CD4-positive, alpha-beta memory T cell (primary cell): ENCODE results near the gene RASA3. TPM values are rescaled to one million over a fixed set of nuclear protein-coding genes. Genes with fewer than 3 reads are reported as not detected.

Experiments
- CTCF ChIA-PET: fragments of 350-600 bp; sonication (Branson Sonifier 250); formaldehyde crosslinking; loops from one replicate; lab custom pipeline; 2021; ENCODE audit warnings: inconsistent platforms; ENCODE audit not compliant: partially characterized antibody; lab: Charles Lee
- POLR2A ChIA-PET: fragments of 350-600 bp; sonication (Branson Sonifier 250); formaldehyde crosslinking; loops from one replicate; lab custom pipeline; 2021; ENCODE audit not compliant: partially characterized antibody; lab: Charles Lee
- DNase-seq, 5 donors: peaks; one replicate each; pipeline versions ENCODE4 v3.0.0 to v3.0.0-alpha.2; 2020 to 2022; ENCODE audit warnings: mixed read lengths in 1 of 5
- H3K27ac ChIP-seq: one replicate; pipeline ENCODE4 v1.7.0; 2013; ENCODE audit warnings: low read depth, low read length
- H3K27me3 ChIP-seq: 2 replicates; pipeline ENCODE4 v1.7.0; 2013; ENCODE audit warnings: mild to moderate bottlenecking, low read length, moderate library complexity; ENCODE audit not compliant: insufficient read depth
- H3K36me3 ChIP-seq: 2 replicates; pipeline ENCODE4 v1.7.0; 2013; ENCODE audit warnings: mild to moderate bottlenecking, low read length, moderate library complexity; ENCODE audit not compliant: insufficient read depth
- H3K4me1 ChIP-seq: 2 replicates; pipeline ENCODE4 v1.7.0; 2013; ENCODE audit warnings: mild to moderate bottlenecking, low read length, moderate library complexity; ENCODE audit not compliant: insufficient read depth
- H3K4me3 ChIP-seq, 2 donors: one replicate each; pipeline ENCODE4 v1.7.0; 2013; ENCODE audit warnings: low read length in 2 of 2, mild to moderate bottlenecking in 1 of 2
- H3K9me3 ChIP-seq, 2 donors: one replicate each; pipeline ENCODE4 v1.7.0; 2013; ENCODE audit warnings: low read length in 2 of 2, control low read depth in 1 of 2; ENCODE audit not compliant: control insufficient read depth in 1 of 2
- H3K27ac Mint-ChIP-seq, 7 donors: one replicate each; pipeline ENCODE4 v1.8.0; 2020 to 2021; ENCODE audit warnings: mixed read lengths in 7 of 7, mild to moderate bottlenecking in 6 of 7, inconsistent platforms in 3 of 7, moderate library complexity in 3 of 7
- H3K27me3 Mint-ChIP-seq, 2 donors: one replicate each; pipeline ENCODE4 v1.8.0; 2020 to 2021; ENCODE audit warnings: mixed read lengths in 2 of 2
- H3K36me3 Mint-ChIP-seq, 2 donors: one replicate each; pipeline ENCODE4 v1.8.0; 2020 to 2021; ENCODE audit warnings: mixed read lengths in 2 of 2, inconsistent platforms in 1 of 2, mild to moderate bottlenecking in 1 of 2
- H3K4me1 Mint-ChIP-seq, 4 donors: one replicate each; pipeline ENCODE4 v1.8.0; 2020 to 2021; ENCODE audit warnings: mixed read lengths in 4 of 4, mild to moderate bottlenecking in 1 of 4
- H3K4me3 Mint-ChIP-seq, 8 donors: one replicate each; pipeline ENCODE4 v1.8.0; 2020 to 2021; ENCODE audit warnings: mixed read lengths in 8 of 8, mild to moderate bottlenecking in 7 of 8, moderate library complexity in 6 of 8, inconsistent platforms in 3 of 8
- H3K9me3 Mint-ChIP-seq, 8 donors: one replicate each; pipeline ENCODE4 v1.8.0; 2020 to 2021; ENCODE audit warnings: mixed read lengths in 8 of 8, mild to moderate bottlenecking in 5 of 8, inconsistent platforms in 3 of 8, moderate library complexity in 1 of 8
- intact Hi-C: fragments of 100-400 bp; cut with micrococcal nuclease; formaldehyde crosslinking; loops from one replicate; pipeline ENCODE4 v1.15.1; 2023
- polyA plus RNA-seq, 2 donors: library from polyadenylated mRNA; unstranded; fragments of 300-500 nt; fragmentation: Illumina TruSeq; gene quantifications; one replicate each; pipeline ENCODE4 v1.2.3, GENCODE V29; 2021
- total RNA-seq, 2 experiments: library from RNA; stranded (reverse); gene quantifications; one replicate each; pipeline ENCODE4 v1.2.3, GENCODE V29; 2021

Gene RASA3
- total and polyA plus RNA-seq, 4 experiments from 2014 or later: 65.5 to 174 (median 156) TPM

GRCh38 chr13:113965383-113965874, 167.0 kb downstream of the RASA3 start:
- POLR2A ChIA-PET: no interaction called here
- Histone ChIP-seq H3K4me3 (no peak overlapping the region), H3K36me3 (peaks cover 12% of the 10 kb centered on the region), H3K9me3 (no peaks in the 10 kb centered on the region), H3K4me1 (no peaks in the 10 kb centered on the region), H3K27me3 (no peaks in the 10 kb centered on the region), H3K27ac (no peak overlapping the region)
- H3K27me3 Mint-ChIP-seq: no peaks in the 10 kb centered on the region
- DNase-seq: no peak
- H3K36me3 Mint-ChIP-seq: peaks cover 16 to 26% of the 10 kb centered on the region in 2 donors
- H3K9me3 Mint-ChIP-seq: peaks cover 0 to 8% (median 0%) of the 10 kb centered on the region in 8 donors
- H3K4me1 Mint-ChIP-seq: peaks cover 0 to 4% (median under 1%) of the 10 kb centered on the region in 4 donors
- H3K4me3 Mint-ChIP-seq: no peak overlapping the region
- intact Hi-C loops: no loop called here
- H3K27ac Mint-ChIP-seq: no peak overlapping the region
- CTCF ChIA-PET: no interaction called here

DNA sequence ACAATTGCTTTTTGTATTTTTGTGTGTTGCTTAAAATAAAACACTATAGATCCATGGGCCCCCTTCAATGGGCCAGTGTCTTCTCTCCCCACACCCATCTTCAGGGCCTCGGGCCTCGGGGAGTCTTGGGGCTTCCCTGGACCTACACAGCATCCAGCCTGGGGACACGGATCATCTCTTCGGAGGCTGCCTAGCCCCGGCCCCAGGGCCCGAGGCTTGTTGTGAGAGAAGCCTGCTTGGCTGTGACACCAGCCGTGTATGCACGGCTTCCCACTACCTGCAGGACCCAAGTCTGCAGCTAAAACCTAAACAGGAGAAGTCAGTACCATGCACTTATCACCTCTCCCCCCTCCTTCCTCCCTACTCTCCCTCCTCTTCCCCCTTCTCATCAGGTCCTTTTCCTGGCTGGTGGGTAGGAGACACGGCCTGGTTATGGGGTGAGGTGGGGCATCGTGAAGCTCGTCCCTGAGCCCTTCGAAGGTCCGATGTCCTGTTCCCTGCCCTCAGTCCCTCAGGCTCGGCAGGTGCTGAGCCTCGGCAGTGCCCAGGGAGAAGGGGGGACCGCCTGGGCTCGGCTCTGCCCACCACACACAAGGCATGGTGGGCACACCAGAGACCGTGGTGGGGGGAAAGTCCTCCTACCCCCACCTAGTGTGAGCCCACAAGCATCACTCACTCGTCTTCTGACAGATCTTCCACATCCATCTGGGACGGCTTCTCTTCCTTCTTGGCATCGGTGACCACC, 168.0 kb downstream of the RASA3 start:
- Histone ChIP-seq H3K9me3 (no peaks in the 10 kb centered on the region), H3K4me3 (no peak overlapping the region), H3K27me3 (no peaks in the 10 kb centered on the region), H3K4me1 (no peaks in the 10 kb centered on the region), H3K36me3 (peaks cover 7% of the 10 kb centered on the region), H3K27ac (no peak overlapping the region)
- no peak for DNase-seq
- H3K27me3 Mint-ChIP-seq: no peaks in the 10 kb centered on the region
- peaks cover 0 to 13% (median 0%) of the 10 kb centered on the region in 8 donors for H3K9me3 Mint-ChIP-seq
- H3K36me3 Mint-ChIP-seq: peaks cover 18 to 24% of the 10 kb centered on the region in 2 donors
- H3K27ac Mint-ChIP-seq: no peak overlapping the region
- ChIA-PET CTCF (no interaction called here), POLR2A (no interaction called here)
- H3K4me3 Mint-ChIP-seq: peak overlapping the region in 1 of 8 donors; percentile 11
- intact Hi-C loops: no loop called here
- peaks cover 0 to 5% (median under 1%) of the 10 kb centered on the region in 4 donors for H3K4me1 Mint-ChIP-seq

GRCh38 chr13:113963376-113963775, 169.0 kb downstream of the RASA3 start:
- DNase-seq: no peak
- Mint-ChIP-seq H3K4me1 (peaks cover 0 to 6% (median 3%) of the 10 kb centered on the region in 4 donors), H3K27ac (peak overlapping the region in 2 of 7 donors; percentile 10 to 29), H3K27me3 (no peaks in the 10 kb centered on the region), H3K36me3 (peaks cover 19 to 24% of the 10 kb centered on the region in 2 donors), H3K9me3 (peaks cover 0 to 18% (median 0%) of the 10 kb centered on the region in 8 donors), H3K4me3 (peak overlapping the region in 2 of 8 donors; percentile 6 to 23)
- Histone ChIP-seq H3K4me3 (no peak overlapping the region), H3K9me3 (no peaks in the 10 kb centered on the region), H3K4me1 (no peaks in the 10 kb centered on the region), H3K27ac (no peak overlapping the region), H3K36me3 (peaks cover under 1% of the 10 kb centered on the region), H3K27me3 (no peaks in the 10 kb centered on the region)
- ChIA-PET CTCF (no interaction called here), POLR2A (no interaction called here)
- intact Hi-C loops: no loop called here

- Mint-ChIP-seq H3K4me1 (peaks cover 0 to 7% (median 3%) of the 10 kb centered on the region in 4 donors), H3K36me3 (peaks cover 19 to 24% of the 10 kb centered on the region in 2 donors), H3K4me3 (no peak overlapping the region), H3K27ac (no peak overlapping the region), H3K9me3 (peaks cover 0 to 19% (median 0%) of the 10 kb centered on the region in 8 donors), H3K27me3 (no peaks in the 10 kb centered on the region)
- Histone ChIP-seq H3K4me1 (no peaks in the 10 kb centered on the region), H3K4me3 (no peak overlapping the region), H3K36me3 (no peaks in the 10 kb centered on the region), H3K27me3 (no peaks in the 10 kb centered on the region), H3K9me3 (no peaks in the 10 kb centered on the region), H3K27ac (no peak overlapping the region)
- intact Hi-C loops: no loop called here
- ChIA-PET POLR2A (no interaction called here), CTCF (no interaction called here)
- DNase-seq: no peak
These were observed 169.4 kb downstream of the RASA3 start for GRCh38 chr13:113962975-113963374.

GRCh38 chr13:113962386-113962785, 170.0 kb downstream of the RASA3 start:
- POLR2A ChIA-PET: no interaction called here
- H3K27ac Mint-ChIP-seq: no peak overlapping the region
- intact Hi-C loops: no loop called here

GRCh38 chr13:113960276-113960948, 172.0 kb downstream of the RASA3 start:
- CTCF ChIA-PET: no interaction called here
- H3K4me1 Mint-ChIP-seq: peaks cover 0 to 8% (median 3%) of the 10 kb centered on the region in 4 donors
- Histone ChIP-seq H3K27ac (no peak overlapping the region), H3K4me3 (no peak overlapping the region), H3K27me3 (no peaks in the 10 kb centered on the region), H3K4me1 (no peaks in the 10 kb centered on the region), H3K36me3 (no peaks in the 10 kb centered on the region), H3K9me3 (no peaks in the 10 kb centered on the region)
- peak overlapping the region in 4 of 7 donors; percentile 13 to 66 (median 48) for H3K27ac Mint-ChIP-seq
- DNase-seq: no peak
- no peaks in the 10 kb centered on the region for H3K27me3 Mint-ChIP-seq
- H3K4me3 Mint-ChIP-seq: no peak overlapping the region
- H3K36me3 Mint-ChIP-seq: peaks cover 29 to 42% of the 10 kb centered on the region in 2 donors
- intact Hi-C loops: no loop called here
- peaks cover 0 to 30% (median 2%) of the 10 kb centered on the region in 8 donors for H3K9me3 Mint-ChIP-seq
- POLR2A ChIA-PET: no interaction called here

More at GRCh38 chr13:113962386-113962785, 170.0 kb downstream of the RASA3 start:
- no peaks in the 10 kb centered on the region for H3K27me3 Mint-ChIP-seq
- H3K4me3 Mint-ChIP-seq: no peak overlapping the region
- no peaks in the 10 kb centered on the region for H3K27me3 ChIP-seq
- H3K4me1 ChIP-seq: no peaks in the 10 kb centered on the region
- peaks cover 0 to 8% (median 3%) of the 10 kb centered on the region in 4 donors for H3K4me1 Mint-ChIP-seq
- H3K36me3 Mint-ChIP-seq: peaks cover 25% of the 10 kb centered on the region in 2 donors
- no peak overlapping the region for H3K27ac ChIP-seq
- no peak for DNase-seq
- no peak overlapping the region for H3K4me3 ChIP-seq
- H3K36me3 ChIP-seq: no peaks in the 10 kb centered on the region
- H3K9me3 Mint-ChIP-seq: peaks cover 0 to 25% (median 0%) of the 10 kb centered on the region in 8 donors
- CTCF ChIA-PET: no interaction called here
- no peaks in the 10 kb centered on the region for H3K9me3 ChIP-seq

- H3K4me3 Mint-ChIP-seq: no peak overlapping the region
- intact Hi-C loops: no loop called here
- H3K27ac Mint-ChIP-seq: peak overlapping the region in 6 of 7 donors; percentile 11 to 84 (median 40)
- H3K4me1 Mint-ChIP-seq: peaks cover 0 to 8% (median 3%) of the 10 kb centered on the region in 4 donors
- ChIA-PET POLR2A (no interaction called here), CTCF (no interaction called here)
- Histone ChIP-seq H3K4me1 (no peaks in the 10 kb centered on the region), H3K9me3 (no peaks in the 10 kb centered on the region), H3K4me3 (no peak overlapping the region), H3K36me3 (peaks cover under 1% of the 10 kb centered on the region), H3K27me3 (no peaks in the 10 kb centered on the region), H3K27ac (no peak overlapping the region)
- H3K27me3 Mint-ChIP-seq: no peaks in the 10 kb centered on the region
- peaks cover 30 to 51% of the 10 kb centered on the region in 2 donors for H3K36me3 Mint-ChIP-seq
- DNase-seq: no peak
- peaks cover 0 to 33% (median 2%) of the 10 kb centered on the region in 8 donors for H3K9me3 Mint-ChIP-seq
These were observed 173.2 kb downstream of the RASA3 start for GRCh38 chr13:113959198-113959597.
